GM19023 (cell line): Measurements from ENCODE around the gene KRTAP11-1.

Experiments used
- ATAC-seq: cut with Tn5 transposase; IDR thresholded peaks from one replicate; pipeline ENCODE4 v1.9.1; 2021; ENCODE audit warnings: mild to moderate bottlenecking, moderate library complexity; ENCODE audit not compliant: unreplicated experiment

Gene KRTAP11-1, protein sequence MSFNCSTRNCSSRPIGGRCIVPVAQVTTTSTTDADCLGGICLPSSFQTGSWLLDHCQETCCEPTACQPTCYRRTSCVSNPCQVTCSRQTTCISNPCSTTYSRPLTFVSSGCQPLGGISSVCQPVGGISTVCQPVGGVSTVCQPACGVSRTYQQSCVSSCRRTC

DNA sequence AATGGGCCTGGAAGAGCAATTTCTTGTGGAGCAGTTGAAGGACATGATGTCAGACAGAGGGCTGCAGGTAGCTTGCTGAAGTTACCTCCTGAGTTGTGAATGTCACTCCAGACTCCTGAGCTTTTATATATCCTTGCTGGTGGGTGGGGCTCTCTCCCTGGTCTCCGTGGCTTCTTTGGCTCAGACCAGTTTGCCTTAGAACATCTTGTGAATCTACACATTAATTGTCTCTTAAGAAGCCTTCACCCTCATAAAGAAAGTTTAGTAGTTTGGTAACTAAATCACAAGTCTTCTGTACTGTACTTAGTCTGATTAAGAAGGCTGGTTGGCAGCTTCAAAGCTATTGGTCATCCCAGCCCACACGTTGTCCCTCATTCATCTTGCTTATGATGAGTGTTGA is at the start of gene KRTAP11-1:
TSS of gene KRTAP11-1 (minus strand) at position 101 of the 400 bp plus-strand sequence. CDS start at position 45, 56 bp downstream.
- no peak for ATAC-seq

DNA sequence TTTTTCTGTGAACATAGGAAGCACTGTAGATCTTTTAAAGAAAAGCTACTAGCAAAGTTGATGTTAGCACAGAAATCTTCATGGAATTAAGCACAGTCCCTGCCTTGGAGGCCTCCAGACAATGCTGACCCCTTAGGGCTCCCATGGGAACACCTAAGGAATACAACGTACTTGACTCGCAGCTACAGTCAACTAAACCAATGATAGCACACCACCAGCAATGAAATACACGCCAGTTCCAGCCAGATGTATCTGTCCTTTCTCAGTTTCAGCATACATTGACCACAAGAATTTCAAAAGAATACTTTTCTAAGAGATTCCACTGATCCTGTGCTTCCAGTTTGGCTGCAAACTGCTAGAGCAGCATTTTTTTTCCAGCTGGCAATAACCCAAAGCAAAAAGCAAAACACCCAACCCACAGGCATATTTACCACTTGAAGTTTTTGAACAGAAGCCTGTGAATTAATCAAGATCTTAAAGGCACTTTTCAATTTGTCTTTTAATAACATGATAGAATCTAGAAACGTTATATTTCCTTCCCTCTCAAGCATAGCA is 42.8 kb upstream of the KRTAP11-1 start:
- no peak for ATAC-seq

DNA sequence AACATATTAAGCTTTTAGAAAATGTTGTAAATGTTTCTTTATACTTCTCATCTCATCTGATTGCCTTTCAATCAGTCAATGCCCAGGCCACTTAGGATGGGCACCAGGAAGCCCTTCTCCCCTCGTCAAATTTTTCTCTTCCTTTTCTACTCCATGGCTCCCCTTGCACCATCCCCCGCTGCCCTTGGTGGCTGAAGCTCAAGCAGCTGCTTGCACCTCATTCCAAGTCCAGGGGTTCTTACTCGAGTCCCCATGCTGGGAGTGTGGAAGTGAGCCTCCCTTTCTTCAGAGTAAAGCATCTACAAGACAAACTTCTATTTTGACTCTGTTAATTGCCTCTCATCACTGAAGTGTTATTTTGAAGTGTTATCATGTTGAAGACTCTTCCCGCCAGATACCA is 39.7 kb upstream of the KRTAP11-1 start:
- no peak for ATAC-seq

DNA sequence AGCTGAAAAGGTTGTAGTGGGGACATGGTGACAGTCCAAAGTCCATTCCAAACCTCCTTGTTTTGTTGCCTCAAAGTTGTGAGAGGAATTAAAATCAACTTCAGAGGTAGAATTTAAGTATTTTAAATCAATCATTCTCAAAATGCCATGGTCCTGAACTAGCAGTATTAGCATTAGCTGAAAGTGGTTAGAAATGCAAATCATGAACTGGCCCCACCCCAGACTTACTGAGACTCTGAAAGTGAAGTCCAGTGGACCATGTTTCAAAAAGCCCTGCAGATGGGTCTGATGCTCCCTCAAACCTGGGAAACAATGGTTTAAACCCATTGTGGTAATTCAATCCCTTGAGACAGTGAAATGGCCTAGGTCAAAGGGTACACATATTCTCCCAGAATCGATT is 36.2 kb upstream of the KRTAP11-1 start:
- ATAC-seq, result no peak

DNA sequence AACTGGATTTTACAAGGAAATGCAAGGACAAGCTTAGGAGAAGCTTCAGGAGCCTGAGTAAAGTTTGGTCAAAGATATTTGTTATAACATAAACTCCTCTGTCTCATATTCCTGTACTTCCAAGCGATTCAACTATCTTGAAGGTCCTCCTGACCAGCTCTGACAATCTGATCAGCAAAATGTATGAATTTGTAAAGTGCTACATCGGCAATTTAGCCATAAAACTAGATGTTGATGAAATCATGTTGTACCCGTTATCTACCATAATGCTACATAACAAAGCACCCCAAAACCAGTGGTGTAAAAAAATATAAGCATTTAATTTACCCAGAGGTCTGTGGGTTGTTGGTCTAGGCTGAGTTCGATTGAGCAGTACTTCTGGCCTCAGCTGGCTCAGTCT is 19.5 kb upstream of the KRTAP11-1 start:
- no peak for ATAC-seq

DNA sequence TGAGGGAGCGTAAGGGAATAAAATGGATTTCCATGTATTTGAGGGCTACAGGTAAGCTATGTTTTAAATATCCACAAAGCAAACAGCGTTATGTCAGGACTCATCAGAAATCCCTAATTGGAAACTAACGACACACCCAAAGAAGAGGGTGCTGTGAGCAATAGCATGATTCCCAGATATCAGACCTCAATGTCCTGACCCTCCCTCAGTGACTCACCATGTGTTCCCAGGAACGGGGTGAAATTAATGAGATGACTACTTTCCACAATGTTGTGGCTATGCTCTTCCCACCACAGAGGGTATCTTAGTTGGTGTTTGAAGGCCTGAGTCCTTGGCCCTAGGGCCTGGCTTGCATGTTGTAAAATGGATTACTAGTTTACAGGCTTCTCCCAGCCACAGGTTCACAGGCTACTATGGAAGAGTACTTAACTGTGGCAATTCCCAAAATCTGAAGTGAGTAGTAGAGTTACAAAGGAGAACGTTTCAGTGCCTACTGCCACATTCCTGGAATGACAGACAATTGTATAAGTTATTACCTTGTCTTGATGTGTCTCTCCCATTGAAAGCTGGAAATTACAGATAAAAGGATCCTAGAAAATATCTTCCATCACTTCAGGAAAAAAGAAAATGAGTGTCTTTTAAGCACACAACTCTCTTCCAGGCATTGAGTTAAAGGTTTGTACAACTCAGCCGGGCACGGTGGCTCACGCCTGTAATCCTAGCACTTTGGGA is 1.7 kb upstream of the KRTAP11-1 start:
- ATAC-seq, result no peak

DNA sequence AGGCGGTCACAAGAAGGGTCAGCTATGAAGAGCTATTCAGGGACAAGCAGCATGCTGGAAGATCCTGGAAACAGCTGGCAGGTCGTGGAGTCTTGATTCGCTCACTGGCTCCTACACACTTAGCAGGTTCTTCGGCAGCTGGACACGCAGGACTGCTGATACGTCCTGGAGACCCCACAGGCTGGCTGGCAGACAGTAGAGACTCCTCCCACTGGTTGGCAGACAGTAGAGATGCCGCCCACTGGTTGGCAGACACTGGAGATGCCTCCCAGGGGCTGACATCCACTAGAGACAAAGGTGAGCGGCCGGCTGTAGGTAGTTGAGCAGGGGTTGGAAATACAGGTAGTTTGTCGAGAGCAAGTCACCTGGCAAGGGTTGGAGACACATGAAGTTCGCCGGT is 466 bp downstream of the KRTAP11-1 start:
- no peak for ATAC-seq

DNA sequence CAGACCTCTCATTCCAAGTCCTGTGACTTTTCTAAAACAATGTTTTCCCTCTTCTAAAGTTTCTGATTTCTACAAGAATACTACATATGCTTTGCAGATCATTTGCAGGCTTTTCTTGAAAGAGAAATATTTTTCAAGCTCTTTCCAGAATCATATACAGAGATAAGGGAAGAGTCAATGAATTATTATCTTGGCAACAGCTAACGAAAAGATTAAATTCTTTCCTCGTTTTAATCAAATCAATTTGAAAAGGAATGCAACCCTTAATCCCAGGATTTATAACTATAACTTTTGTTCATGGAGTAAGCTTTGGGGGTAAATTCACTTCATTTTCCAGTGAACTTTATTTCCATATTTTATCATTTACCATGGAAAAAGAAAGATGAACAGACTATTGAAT is 6.9 kb downstream of the KRTAP11-1 start:
- ATAC-seq, result no peak

DNA sequence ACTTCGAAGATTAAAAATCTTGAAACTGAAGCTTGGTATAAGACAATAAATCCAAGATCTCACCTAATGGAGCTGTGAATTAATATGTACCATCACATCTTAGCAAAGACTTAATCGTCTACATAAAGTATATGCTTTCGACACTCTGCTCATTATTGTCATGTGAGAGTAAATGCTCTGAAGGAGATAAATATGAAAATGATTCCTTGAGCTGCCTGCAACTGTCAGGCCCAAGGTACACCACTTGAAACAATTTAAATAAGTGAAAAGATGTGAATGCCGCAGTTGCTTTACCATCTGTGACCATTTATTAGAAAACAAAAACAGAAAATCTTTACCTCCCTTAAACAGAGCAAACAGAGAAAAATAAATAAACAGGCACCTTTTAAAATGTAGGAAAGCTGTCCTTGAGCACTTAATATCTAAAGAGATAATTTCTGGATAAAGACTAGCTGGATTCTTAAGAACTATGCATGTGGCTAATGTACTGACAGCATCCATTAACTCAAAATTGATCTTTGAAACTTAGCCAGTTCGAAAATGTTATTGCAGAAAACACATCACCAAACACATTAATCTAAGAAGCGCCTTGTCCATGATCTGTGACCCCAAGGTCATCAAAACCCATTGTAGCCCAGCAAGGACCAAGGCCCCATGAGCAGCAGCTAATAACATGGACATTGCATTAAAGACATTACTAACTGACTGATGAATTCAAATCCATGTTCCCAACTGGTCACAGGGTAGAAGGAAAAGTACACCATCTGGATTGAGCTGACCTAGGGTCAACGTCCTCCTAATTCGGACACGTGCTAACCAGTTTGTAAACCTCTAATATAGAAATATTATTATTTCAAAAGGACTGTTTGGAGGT is 33.5 kb downstream of the KRTAP11-1 start:
- no peak for ATAC-seq

DNA sequence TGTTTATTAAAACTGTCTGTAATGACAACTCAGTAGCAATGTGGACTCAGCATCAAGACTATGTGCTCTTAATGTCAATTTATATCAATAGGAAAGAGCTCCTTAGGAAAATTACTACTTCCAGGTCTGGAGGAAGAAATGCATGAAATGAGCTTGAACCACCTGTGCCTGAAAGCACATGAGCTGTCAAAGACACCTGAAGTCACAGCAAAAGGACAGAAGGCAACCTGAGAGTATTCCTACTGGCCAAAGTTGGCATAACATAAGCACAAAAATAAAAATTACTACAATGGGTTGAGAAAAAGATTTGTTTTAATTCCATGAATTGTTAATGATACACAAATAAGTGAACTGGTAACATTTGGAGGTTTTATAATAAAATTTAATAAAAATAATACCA is 38.4 kb downstream of the KRTAP11-1 start:
- ATAC-seq, result no peak

DNA sequence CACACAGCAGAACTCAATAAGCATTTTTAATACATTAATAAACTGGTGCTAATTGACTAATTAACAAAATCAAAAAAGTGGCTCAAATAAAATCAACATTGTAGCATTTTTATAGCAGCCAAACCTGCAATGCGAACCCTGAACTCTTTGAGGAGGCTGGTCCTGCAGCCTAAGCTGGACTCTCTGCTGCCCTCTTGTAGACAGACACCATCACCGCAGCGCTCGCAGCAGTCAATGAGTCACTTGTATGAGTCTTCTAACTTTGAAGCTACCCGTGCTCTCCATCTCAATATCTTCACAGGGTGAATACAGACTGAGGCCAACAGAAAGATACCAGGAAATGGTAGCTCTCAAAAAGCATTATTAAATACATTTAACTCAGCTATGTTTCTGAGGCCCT is 42.1 kb downstream of the KRTAP11-1 start:
- no peak for ATAC-seq

DNA sequence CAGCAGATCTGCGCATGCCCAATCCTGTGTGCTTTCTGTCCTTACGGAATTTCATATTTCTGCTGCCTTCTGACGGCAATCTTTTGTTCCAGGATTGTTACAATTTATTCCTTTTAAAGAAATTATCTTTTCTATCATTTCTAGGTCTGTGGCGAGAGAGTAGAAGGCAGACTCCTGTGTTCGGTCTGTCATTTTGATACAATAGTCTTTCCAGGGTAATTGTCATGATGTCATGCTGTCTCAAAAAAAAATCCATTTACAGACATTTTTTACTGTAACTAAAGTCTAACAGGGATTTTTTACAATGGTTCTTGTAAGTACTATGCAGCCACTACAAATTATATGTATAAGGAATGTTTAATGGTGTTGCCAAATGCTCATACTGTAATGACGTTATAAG is 42.8 kb downstream of the KRTAP11-1 start:
- ATAC-seq, result no peak

DNA sequence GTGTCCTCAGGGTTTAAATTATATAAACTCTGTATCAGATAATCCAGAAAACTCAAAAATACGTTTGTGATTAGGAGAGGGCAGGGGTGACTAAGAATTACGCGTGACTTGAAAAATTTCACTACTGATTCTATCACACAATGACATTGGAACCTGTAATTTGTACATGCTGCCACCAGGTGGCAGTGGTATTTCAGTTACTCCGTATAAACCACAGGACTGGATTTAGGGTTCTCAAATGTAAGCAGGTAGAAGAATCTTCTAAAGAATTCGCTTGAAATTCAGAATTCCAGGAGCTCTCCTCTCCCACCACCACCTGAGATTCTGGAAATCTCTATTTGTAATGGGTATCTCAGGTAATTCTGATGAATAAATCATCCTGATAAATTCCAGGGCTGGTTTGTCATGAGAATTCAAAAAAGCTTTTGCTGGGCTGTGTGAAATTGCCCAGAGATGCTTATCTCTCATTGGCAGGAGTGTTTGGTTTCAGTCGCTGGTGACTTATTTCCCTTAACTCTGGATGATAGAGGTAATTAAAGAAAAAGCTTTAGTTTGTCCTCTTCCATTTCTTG is 50.1 kb downstream of the KRTAP11-1 start:
- no peak for ATAC-seq
